Esophagus squamous epithelium (tissue), 5 donors: ENCODE data around the gene ARHGAP9. TPM values are rescaled to one million over a fixed set of nuclear protein-coding genes. Genes with fewer than 3 reads are reported as not detected.
A peak's percentile ranks its signal among the peaks of the same experiment; 100 is the strongest.

Experiments
- DNase-seq: peaks from one replicate; lab custom pipeline; 2025; lab: John Stamatoyannopoulos, UW
- H3K27ac ChIP-seq, 4 donors: fragments of 200-600 bp; sonication (generic); one replicate each; pipeline ENCODE4 v1.5.1; 2016 to 2019; ENCODE audit warnings: mild to moderate bottlenecking in 1 of 4
- H3K27me3 ChIP-seq, 4 donors: fragments of 200-600 bp; sonication (generic); 1 replicate in 3 of 4; 2 replicates in 1 of 4; pipeline versions ENCODE4 v1.5.1 to v1.6.0; 2017 to 2021; ENCODE audit warnings: antibody characterized with exemption in 1 of 4
- H3K36me3 ChIP-seq, 3 donors: fragments of 200-600 bp; sonication (generic); one replicate each; pipeline ENCODE4 v1.5.1; 2016 to 2019
- H3K4me1 ChIP-seq, 3 donors: fragments of 200-600 bp; sonication (generic); one replicate each; pipeline ENCODE4 v1.5.1; 2017 to 2019
- H3K4me3 ChIP-seq, 4 donors: fragments of 200-600 bp; sonication (generic); 1 replicate in 3 of 4; 2 replicates in 1 of 4; pipeline ENCODE4 v1.5.1; 2016 to 2019; ENCODE audit warnings: mild to moderate bottlenecking in 2 of 4, moderate library complexity in 1 of 4
- H3K9me3 ChIP-seq, 3 donors: fragments of 200-600 bp; sonication (generic); one replicate each; pipeline ENCODE4 v1.5.1; 2016 to 2019
- POLR2A ChIP-seq, 4 donors: fragments of 450-650 bp; IDR thresholded peaks; one replicate each; pipeline ENCODE4 v1.6.1; 2017; ENCODE audit warnings: antibody characterized with exemption in 4 of 4, mild to moderate bottlenecking in 4 of 4, moderate library complexity in 3 of 4
- WGBS, 2 donors: methylation state at CpG; one replicate each; pipeline ENCODE4 v1.1.5; 2018; 5-methylcytosine and 5-hydroxymethylcytosine counted together
- intact Hi-C: fragments of 100-400 bp; cut with DNase I; formaldehyde crosslinking; loops from one replicate; pipeline ENCODE4 v1.15.0; 2022
- total RNA-seq, 4 donors: library from RNA; depleted of rRNA; stranded (reverse); fragments of >200 nt; gene quantifications; one replicate each; pipeline ENCODE4 v1.1.0, GENCODE V29; 2016
- TF ChIP-seq, protein P1 (sequence below), 6 experiments: fragments of 450-650 bp in 4 of 6; fragments of 200-600 bp in 2 of 6; sonication (generic) in 2 of 6; IDR thresholded peaks; one replicate each; pipeline ENCODE4 v1.5.1; 2016 to 2019; ENCODE audit warnings: antibody characterized with exemption in 6 of 6, mild to moderate bottlenecking in 4 of 6, moderate library complexity in 4 of 6
- donor health status: DM: yes; HTN: yes; CAD: no.

The ARHGAP9 gene
- total RNA-seq: 10 to 100 TPM in 2 of 4 donors, 1 to 10 TPM in 2; 4.5 to 20.4 (median 11.3) TPM

DNA sequence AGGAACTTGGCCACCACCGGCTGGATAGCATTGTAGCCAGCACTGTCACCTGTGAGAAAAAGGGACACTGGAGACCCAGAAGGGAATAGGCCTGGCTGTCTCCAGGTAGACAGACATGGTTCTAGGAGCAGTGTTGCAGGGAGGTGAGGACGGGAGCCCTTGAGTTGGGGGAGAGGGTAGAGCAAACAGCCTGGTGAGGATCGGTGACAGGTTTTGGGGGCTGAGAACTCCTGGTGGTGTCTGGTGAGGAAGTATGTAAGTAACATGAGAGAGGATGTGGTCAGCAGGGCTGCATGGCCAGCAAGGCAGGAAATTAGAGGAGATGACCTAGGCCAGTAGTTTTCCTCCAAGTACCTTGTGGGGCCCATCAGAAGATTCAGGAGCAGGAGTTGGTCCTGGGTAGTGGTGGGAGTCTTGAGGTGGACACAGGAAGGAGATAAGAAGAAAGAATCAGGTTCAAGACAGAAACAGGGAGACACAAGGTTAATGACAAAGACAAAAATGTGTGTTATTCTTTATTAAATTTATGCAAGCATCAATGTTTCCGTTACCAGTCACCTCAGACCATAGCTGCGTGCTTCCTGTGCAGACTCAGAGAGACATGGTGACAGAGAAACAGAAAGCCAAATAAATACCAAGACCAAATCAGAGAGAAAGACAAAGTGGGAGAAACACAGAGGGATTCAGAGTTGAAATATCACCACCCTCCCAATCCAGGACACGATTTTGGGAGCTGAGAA, at the start of gene ARHGAP9:
Gene ARHGAP9 (minus strand): TSS at position 491 of the 740 bp plus-strand sequence. CDS start 460 bp downstream, at position 31.
- Histone ChIP-seq H3K9me3 (no peaks in the 10 kb centered on the region), H3K27ac (peak within 1 kb of the TSS; percentile 57 to 87 (median 71)), H3K4me1 (peaks cover 16 to 35% (median 18%) of the 10 kb centered on the region in 3 donors), H3K36me3 (no peaks in the 10 kb centered on the region), H3K27me3 (peaks cover 8 to 67% (median 15%) of the 10 kb centered on the region in 4 donors), H3K4me3 (peak within 1 kb of the TSS in 2 of 4 donors; percentile 42 to 62)
- TF ChIP-seq, protein P1, sequence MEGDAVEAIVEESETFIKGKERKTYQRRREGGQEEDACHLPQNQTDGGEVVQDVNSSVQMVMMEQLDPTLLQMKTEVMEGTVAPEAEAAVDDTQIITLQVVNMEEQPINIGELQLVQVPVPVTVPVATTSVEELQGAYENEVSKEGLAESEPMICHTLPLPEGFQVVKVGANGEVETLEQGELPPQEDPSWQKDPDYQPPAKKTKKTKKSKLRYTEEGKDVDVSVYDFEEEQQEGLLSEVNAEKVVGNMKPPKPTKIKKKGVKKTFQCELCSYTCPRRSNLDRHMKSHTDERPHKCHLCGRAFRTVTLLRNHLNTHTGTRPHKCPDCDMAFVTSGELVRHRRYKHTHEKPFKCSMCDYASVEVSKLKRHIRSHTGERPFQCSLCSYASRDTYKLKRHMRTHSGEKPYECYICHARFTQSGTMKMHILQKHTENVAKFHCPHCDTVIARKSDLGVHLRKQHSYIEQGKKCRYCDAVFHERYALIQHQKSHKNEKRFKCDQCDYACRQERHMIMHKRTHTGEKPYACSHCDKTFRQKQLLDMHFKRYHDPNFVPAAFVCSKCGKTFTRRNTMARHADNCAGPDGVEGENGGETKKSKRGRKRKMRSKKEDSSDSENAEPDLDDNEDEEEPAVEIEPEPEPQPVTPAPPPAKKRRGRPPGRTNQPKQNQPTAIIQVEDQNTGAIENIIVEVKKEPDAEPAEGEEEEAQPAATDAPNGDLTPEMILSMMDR (IDR thresholded peaks at IDR 0.05): no peak
- TF ChIP-seq POLR2A (IDR thresholded peaks at IDR 0.05): no peak
- intact Hi-C loops: no loop called here
- 41 to 50% methylated on average over 5 of the region's 6 CpGs for WGBS, 2 donors
- no peak for DNase-seq

DNA sequence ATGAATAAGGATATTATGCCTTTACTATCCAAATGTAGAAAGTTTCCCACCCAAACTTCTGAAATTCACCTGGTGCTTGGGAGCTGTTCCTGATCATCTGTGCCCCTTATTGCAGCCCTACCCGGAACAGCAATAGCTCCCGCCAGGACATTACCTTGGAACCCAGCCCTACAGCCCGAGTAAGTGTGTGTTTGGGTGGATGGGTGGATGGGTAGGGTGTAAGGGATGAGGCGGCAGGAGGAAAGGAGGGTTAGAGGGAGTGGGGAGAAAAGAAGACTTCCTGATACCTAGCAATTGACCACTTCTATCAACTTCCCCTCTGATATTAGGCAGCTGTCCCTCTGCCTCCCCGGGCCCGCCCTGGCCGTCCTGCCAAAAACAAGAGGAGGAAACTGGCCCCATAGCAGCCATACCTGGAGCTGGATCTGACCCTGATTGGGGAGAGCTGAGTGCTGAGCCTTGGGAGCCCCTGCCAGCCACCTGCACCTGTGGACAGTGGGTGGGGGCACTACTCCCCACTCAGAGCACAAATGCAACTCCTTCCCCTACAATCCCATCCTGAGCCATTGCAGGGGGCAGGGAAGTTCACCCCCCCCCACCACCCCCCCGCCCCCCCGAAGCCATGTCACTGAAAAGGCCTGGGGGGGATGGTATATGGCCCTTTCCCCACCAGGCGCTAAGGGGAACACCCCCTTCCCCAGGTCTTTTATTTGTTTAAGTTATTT, 49.3 kb upstream of the ARHGAP9 start:
- H3K4me1 ChIP-seq: peaks cover 4 to 30% (median 16%) of the 10 kb centered on the region in 3 donors
- no peaks in the 10 kb centered on the region for H3K9me3 ChIP-seq
- H3K4me3 ChIP-seq: no peak overlapping the region
- no peaks in the 10 kb centered on the region for H3K27me3 ChIP-seq
- peaks cover 44 to 100% (median 79%) of the 10 kb centered on the region in 3 donors for H3K36me3 ChIP-seq
- 58 to 84% methylated on average over 3 to 8 of the region's 10 CpGs for WGBS, 2 donors
- TF ChIP-seq, protein P1 (IDR thresholded peaks at IDR 0.05): no peak
- TF ChIP-seq POLR2A (IDR thresholded peaks at IDR 0.05): no peak
- no peak for DNase-seq
- no peak overlapping the region for H3K27ac ChIP-seq
- intact Hi-C loops: no loop called here

DNA sequence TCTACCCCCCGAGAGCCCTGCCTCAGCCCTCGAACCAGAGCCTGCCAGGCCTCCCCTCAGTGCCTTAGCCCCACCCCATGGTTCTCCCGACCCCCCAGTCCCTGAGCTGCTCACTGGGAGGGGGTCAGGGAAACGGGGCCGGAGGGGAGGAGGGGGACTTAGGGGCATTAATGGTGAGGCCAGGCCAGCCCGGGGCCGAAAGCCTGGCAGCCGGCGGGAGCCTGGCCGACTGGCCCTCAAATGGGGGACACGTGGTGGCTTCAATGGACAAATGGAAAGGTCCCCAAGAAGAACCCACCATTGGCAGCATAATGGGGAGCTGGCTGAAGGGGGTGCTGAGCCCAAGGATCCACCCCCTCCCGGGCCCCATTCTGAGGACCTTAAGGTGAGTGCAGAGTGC, 48.5 kb upstream of the ARHGAP9 start:
- peaks cover 12 to 39% (median 22%) of the 10 kb centered on the region in 3 donors for H3K4me1 ChIP-seq
- H3K27me3 ChIP-seq: no peaks in the 10 kb centered on the region
- intact Hi-C loops: no loop called here
- H3K9me3 ChIP-seq: no peaks in the 10 kb centered on the region
- no peak for DNase-seq
- H3K4me3 ChIP-seq: no peak overlapping the region
- 95 to 98% methylated on average over 5 to 6 of the region's 12 CpGs for WGBS, 2 donors
- peaks cover 44 to 93% (median 73%) of the 10 kb centered on the region in 3 donors for H3K36me3 ChIP-seq
- no peak overlapping the region for H3K27ac ChIP-seq
- TF ChIP-seq POLR2A (IDR thresholded peaks at IDR 0.05): no peak
- TF ChIP-seq, protein P1 (IDR thresholded peaks at IDR 0.05): no peak

DNA sequence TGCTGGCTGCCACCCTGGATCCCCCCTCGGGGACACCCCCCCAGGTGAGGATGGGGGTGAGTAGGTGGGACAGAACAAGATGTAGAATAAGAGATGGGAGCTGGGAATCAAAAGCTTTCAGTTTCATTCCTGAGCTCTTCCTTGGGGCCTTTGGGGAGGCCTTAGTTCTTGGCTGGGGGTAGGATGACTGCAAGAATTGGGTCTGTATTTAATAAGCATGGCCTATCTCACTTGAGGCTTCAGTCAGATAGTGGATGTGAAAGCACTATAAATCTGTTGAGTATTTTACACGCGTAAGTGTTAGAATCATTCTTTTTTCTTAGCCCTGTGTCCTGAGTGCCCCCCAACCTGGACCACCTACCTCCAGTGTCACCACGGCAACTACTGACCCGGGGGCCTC, 47.5 kb upstream of the ARHGAP9 start:
- peaks cover 15 to 41% (median 22%) of the 10 kb centered on the region in 3 donors for H3K4me1 ChIP-seq
- intact Hi-C loops: no loop called here
- peaks cover 42 to 83% (median 63%) of the 10 kb centered on the region in 3 donors for H3K36me3 ChIP-seq
- no peak for DNase-seq
- no peak for TF ChIP-seq POLR2A (IDR thresholded peaks at IDR 0.05)
- TF ChIP-seq, protein P1 (IDR thresholded peaks at IDR 0.05): no peak
- no peak overlapping the region for H3K4me3 ChIP-seq
- H3K27ac ChIP-seq: peak overlapping the region in 1 of 4 donors; percentile 5
- H3K9me3 ChIP-seq: no peaks in the 10 kb centered on the region
- H3K27me3 ChIP-seq: no peaks in the 10 kb centered on the region
- WGBS, 2 donors: 75 to 91% methylated on average over 3 to 4 of the region's 5 CpGs
